HCT116 (cell line): ENCODE data around the gene CKM. TPM values are rescaled to one million over a fixed set of nuclear protein-coding genes. Genes with fewer than 3 reads are reported as not detected.

ENCODE experiments used
- ATAC-seq: fragments of 200-7000 bp; cut with Tn5 transposase; 2 replicates; pipeline ENCODE4 v1.9.1; 2020; ENCODE audit warnings: mild to moderate bottlenecking, moderate library complexity
- BruUV-seq: library from RNA; stranded (reverse); fragments of 400-500 nt; replicated peaks from 2 replicates; lab custom pipeline; 2021; lab: Mats Ljungman, UMichigan
- CTCF ChIA-PET: fragments of 300-600 bp; sonication (Branson Sonifier 250); formaldehyde crosslinking; loops from one replicate; lab custom pipeline; 2021; ENCODE audit warnings: antibody characterized with exemption; lab: Charles Lee
- POLR2A ChIA-PET: fragments of 300-600, 350-600 bp; sonication (Branson Sonifier 250); formaldehyde crosslinking; loops from one replicate; lab custom pipeline; 2021; ENCODE audit warnings: antibody characterized with exemption; lab: Charles Lee
- RAD21 ChIA-PET, 2 experiments: fragments of 300-600 bp; sonication (Branson Sonifier 250); formaldehyde crosslinking; loops; one replicate each; lab custom pipeline; 2023; ENCODE audit warnings: low total read pairs in 2 of 2; ENCODE audit not compliant: uncharacterized antibody in 2 of 2, unreplicated experiment in 2 of 2, low non-redundant PET in 1 of 2; lab: Charles Lee
- DNase-seq: peaks from one replicate; pipeline ENCODE4 v3.0.0-alpha.2; 2010; ENCODE audit warnings: low read depth, low spot score
- H2AFZ ChIP-seq: fragments of 200-600 bp; shearing (Covaris generic), sonication (generic); 2 replicates; pipeline ENCODE4 v1.6.1; 2017; ENCODE audit warnings: low read depth, mixed run types, mixed read lengths, antibody characterized with exemption, low read length; ENCODE audit not compliant: poor library complexity, severe bottlenecking
- H3K27ac ChIP-seq: 2 replicates; pipeline ENCODE4 v1.5.1; 2012; ENCODE audit warnings: low read depth, low read length
- H3K27me3 ChIP-seq: fragments of 200-600 bp; sonication (generic); 2 replicates; pipeline ENCODE4 v1.6.1; 2016; ENCODE audit warnings: mixed run types, low read length, mixed read lengths; ENCODE audit not compliant: insufficient read depth
- H3K36me3 ChIP-seq, 2 experiments: fragments of 200-500 bp in 1 of 2; fragments of 200-600 bp in 1 of 2; sonication (Bioruptor generic) in 1 of 2; sonication (generic) in 1 of 2; 2 replicates each; pipeline versions ENCODE4 v1.5.1 to v1.6.1; 2014 to 2016; ENCODE audit warnings: low read length in 2 of 2, inconsistent platforms in 1 of 2, mixed read lengths in 1 of 2, mixed run types in 1 of 2; ENCODE audit not compliant: insufficient read depth in 2 of 2, control insufficient read depth in 1 of 2
- H3K4me1 ChIP-seq, 2 experiments: fragments of 200-600 bp in 1 of 2; sonication (generic) in 1 of 2; 2 replicates each; pipeline versions ENCODE4 v1.5.1 to v1.6.1; 2012 to 2017; ENCODE audit warnings: low read length in 2 of 2, inconsistent platforms in 1 of 2, mild to moderate bottlenecking in 1 of 2, mixed read lengths in 1 of 2, mixed run types in 1 of 2, moderate library complexity in 1 of 2; ENCODE audit not compliant: insufficient read depth in 2 of 2, control insufficient read depth in 1 of 2
- H3K4me2 ChIP-seq: fragments of 200-600 bp; sonication (generic); 2 replicates; pipeline ENCODE4 v1.6.1; 2017; ENCODE audit warnings: mixed run types, low read length, mixed read lengths
- H3K4me3 ChIP-seq, 2 experiments: fragments of 200-600 bp in 1 of 2; sonication (generic) in 1 of 2; replicated peaks in 1 of 2; 2 replicates each; pipeline ENCODE4 v1.5.1; 2011 to 2016; ENCODE audit warnings: low read length in 2 of 2, control low read depth in 1 of 2, low read depth in 1 of 2, mild to moderate bottlenecking in 1 of 2, mixed read lengths in 1 of 2, mixed run types in 1 of 2
- H3K79me2 ChIP-seq: fragments of 200-600 bp; sonication (generic); 2 replicates; pipeline ENCODE4 v1.6.1; 2017; ENCODE audit warnings: mild to moderate bottlenecking, mixed run types, low read length, moderate library complexity, mixed read lengths; ENCODE audit not compliant: insufficient read depth
- H3K9ac ChIP-seq: fragments of 200-600 bp; sonication (generic); 2 replicates; pipeline ENCODE4 v1.6.1; 2016; ENCODE audit warnings: low read length, mixed read lengths
- H3K9me2 ChIP-seq: fragments of 200-600 bp; sonication (generic), shearing (Covaris generic); 2 replicates; pipeline ENCODE4 v1.6.1; 2017; ENCODE audit warnings: mixed run types, mild to moderate bottlenecking, moderate library complexity; ENCODE audit not compliant: insufficient read depth
- H3K9me3 ChIP-seq, 2 experiments: fragments of 200-500 bp in 1 of 2; fragments of 200-600 bp in 1 of 2; sonication (Bioruptor generic) in 1 of 2; sonication (generic) in 1 of 2; 2 replicates each; pipeline ENCODE4 v1.6.1; 2014 to 2017; ENCODE audit warnings: low read length in 2 of 2, mixed read lengths in 2 of 2, inconsistent platforms in 1 of 2, low read depth in 1 of 2, mild to moderate bottlenecking in 1 of 2, mixed run types in 1 of 2, moderate library complexity in 1 of 2; ENCODE audit not compliant: control insufficient read depth in 1 of 2, insufficient read depth in 1 of 2
- H4K20me1 ChIP-seq: fragments of 200-600 bp; sonication (generic), shearing (Covaris generic); 2 replicates; pipeline ENCODE4 v1.6.1; 2017; ENCODE audit warnings: mixed run types, mild to moderate bottlenecking, moderate library complexity; ENCODE audit not compliant: insufficient read depth
- CBX3 ChIP-seq: IDR thresholded peaks from 2 replicates; pipeline ENCODE4 v1.6.1; 2012; ENCODE audit warnings: low read depth
- EGR1 ChIP-seq: IDR thresholded peaks from 2 replicates; pipeline ENCODE4 v1.6.1; 2012; ENCODE audit warnings: low read depth
- ELF1 ChIP-seq: IDR thresholded peaks from 2 replicates; pipeline ENCODE4 v1.6.1; 2012; ENCODE audit warnings: low read depth, borderline replicate concordance
- EZH2 ChIP-seq: fragments of 200-600 bp; sonication (generic); IDR thresholded peaks from 2 replicates; pipeline ENCODE4 v1.6.1; 2017; ENCODE audit warnings: antibody characterized with exemption, mixed run types
- EZH2phosphoT487 ChIP-seq: fragments of 200-600 bp; IDR thresholded peaks from 2 replicates; pipeline ENCODE4 v1.6.1; 2018; ENCODE audit warnings: antibody characterized with exemption, borderline replicate concordance
- FOSL1 ChIP-seq: IDR thresholded peaks from 2 replicates; pipeline ENCODE4 v1.6.1; 2012; ENCODE audit warnings: low read depth
- JUND ChIP-seq: IDR thresholded peaks from 2 replicates; pipeline ENCODE4 v1.6.1; 2012
- POLR2A ChIP-seq: IDR thresholded peaks from 2 replicates; pipeline ENCODE4 v1.7.0; 2011; ENCODE audit warnings: borderline replicate concordance; ENCODE audit not compliant: insufficient read depth, insufficient read length; ENCODE audit errors: extremely low read depth
- POLR2AphosphoS5 ChIP-seq: IDR thresholded peaks from 2 replicates; pipeline ENCODE4 v1.6.1; 2011; ENCODE audit warnings: mild to moderate bottlenecking, low read depth, low read length, moderate library complexity
- RAD21 ChIP-seq: IDR thresholded peaks from 2 replicates; pipeline ENCODE4 v1.6.1; 2012; ENCODE audit warnings: low read depth, mild to moderate bottlenecking
- SIN3A ChIP-seq: IDR thresholded peaks from 2 replicates; pipeline ENCODE4 v1.6.1; 2012; ENCODE audit warnings: low read depth
- SP1 ChIP-seq: IDR thresholded peaks from 2 replicates; pipeline ENCODE4 v1.6.1; 2012; ENCODE audit warnings: low read depth
- SRF ChIP-seq: IDR thresholded peaks from 2 replicates; pipeline ENCODE4 v1.6.1; 2012; ENCODE audit warnings: low read depth
- TCF7L2 ChIP-seq: IDR thresholded peaks from 2 replicates; pipeline ENCODE4 v1.7.0; 2011; ENCODE audit warnings: borderline replicate concordance, inconsistent platforms; ENCODE audit not compliant: insufficient read depth, insufficient read length; ENCODE audit errors: extremely low read depth
- YY1 ChIP-seq: IDR thresholded peaks from 2 replicates; pipeline ENCODE4 v1.6.1; 2011; ENCODE audit warnings: low read length, low read depth, moderate library complexity, mild to moderate bottlenecking; ENCODE audit not compliant: insufficient replicate concordance; ENCODE audit errors: extremely low read depth
- ZFX ChIP-seq: fragments of 450-650 bp; IDR thresholded peaks from 2 replicates; pipeline ENCODE4 v1.6.1; 2017
- intact Hi-C: fragments of 100-400 bp; cut with micrococcal nuclease; formaldehyde crosslinking; loops from 2 replicates; pipeline ENCODE4 v1.10.0; 2022
- total RNA-seq: library from RNA; stranded (reverse); gene quantifications from one replicate; pipeline ENCODE4 v1.2.1, GENCODE V29; 2021; ENCODE audit not compliant: unreplicated experiment
- TF ChIP-seq, protein P1 (sequence below), 3 experiments: fragments of 200-600 bp in 1 of 3; sonication (generic) in 1 of 3; IDR thresholded peaks in 2 of 3; conservative IDR thresholded peaks in 1 of 3; 2 replicates each; pipeline ENCODE4 v1.5.1; 2012 to 2017; ENCODE audit warnings: low read depth in 2 of 3, low read length in 2 of 3, antibody characterized with exemption in 1 of 3, borderline replicate concordance in 1 of 3, control low read depth in 1 of 3, mild to moderate bottlenecking in 1 of 3, mixed read lengths in 1 of 3, mixed run types in 1 of 3, moderate library complexity in 1 of 3; ENCODE audit not compliant: insufficient read depth in 1 of 3
- TF ChIP-seq, protein P2 (sequence below): IDR thresholded peaks from 2 replicates; pipeline ENCODE4 v1.6.1; 2012; ENCODE audit warnings: low read depth

CKM gene
- total RNA-seq, 1 experiment from 2014 or later = not detected

DNA sequence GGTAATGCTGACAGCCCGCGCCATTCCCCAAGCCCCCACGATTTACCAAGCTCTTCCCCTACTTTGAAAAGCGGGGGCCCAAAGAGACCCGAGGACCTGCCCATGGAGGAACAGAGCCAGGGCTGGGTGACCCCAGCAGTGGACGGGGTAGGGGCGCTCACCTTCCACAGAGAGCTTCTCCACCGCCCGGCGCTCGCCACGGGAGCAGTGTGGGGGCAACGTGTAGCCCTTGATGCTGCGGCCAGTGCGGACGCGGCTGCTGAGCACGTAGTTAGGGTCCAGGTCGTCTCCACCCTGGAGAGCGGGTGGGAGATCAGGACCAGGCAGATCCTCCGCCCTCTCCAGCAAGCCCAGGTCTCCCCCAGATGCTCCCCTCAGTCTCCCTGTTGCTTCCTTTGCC lies 7.4 kb downstream of the CKM start:
- H3K9ac ChIP-seq = no peak overlapping the region
- ATAC-seq (no peak), DNase-seq (no peak)
- POLR2A ChIA-PET = no interaction called here
- no peaks in the 10 kb centered on the region for H3K9me2 ChIP-seq
- H3K27ac ChIP-seq = no peak overlapping the region
- intact Hi-C loops = no loop called here
- no peak overlapping the region for H3K4me3 ChIP-seq
- no peaks in the 10 kb centered on the region for H4K20me1 ChIP-seq
- H3K4me2 ChIP-seq = no peak overlapping the region
- TF ChIP-seq JUND (no peak), ELF1 (no peak), RAD21 (no peak), SP1 (no peak), SIN3A (no peak), EZH2phosphoT487 (no peak), EZH2 (no peak), ZFX (no peak), SRF (no peak), TCF7L2 (no peak), POLR2AphosphoS5 (no peak), CBX3 (no peak), FOSL1 (no peak), POLR2A (no peak), EGR1 (no peak), YY1 (no peak)
- TF ChIP-seq, protein P1, sequence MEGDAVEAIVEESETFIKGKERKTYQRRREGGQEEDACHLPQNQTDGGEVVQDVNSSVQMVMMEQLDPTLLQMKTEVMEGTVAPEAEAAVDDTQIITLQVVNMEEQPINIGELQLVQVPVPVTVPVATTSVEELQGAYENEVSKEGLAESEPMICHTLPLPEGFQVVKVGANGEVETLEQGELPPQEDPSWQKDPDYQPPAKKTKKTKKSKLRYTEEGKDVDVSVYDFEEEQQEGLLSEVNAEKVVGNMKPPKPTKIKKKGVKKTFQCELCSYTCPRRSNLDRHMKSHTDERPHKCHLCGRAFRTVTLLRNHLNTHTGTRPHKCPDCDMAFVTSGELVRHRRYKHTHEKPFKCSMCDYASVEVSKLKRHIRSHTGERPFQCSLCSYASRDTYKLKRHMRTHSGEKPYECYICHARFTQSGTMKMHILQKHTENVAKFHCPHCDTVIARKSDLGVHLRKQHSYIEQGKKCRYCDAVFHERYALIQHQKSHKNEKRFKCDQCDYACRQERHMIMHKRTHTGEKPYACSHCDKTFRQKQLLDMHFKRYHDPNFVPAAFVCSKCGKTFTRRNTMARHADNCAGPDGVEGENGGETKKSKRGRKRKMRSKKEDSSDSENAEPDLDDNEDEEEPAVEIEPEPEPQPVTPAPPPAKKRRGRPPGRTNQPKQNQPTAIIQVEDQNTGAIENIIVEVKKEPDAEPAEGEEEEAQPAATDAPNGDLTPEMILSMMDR (IDR thresholded peaks at IDR 0.05 in 2 of 3, conservative IDR thresholded peaks at IDR 0.05 in 1 of 3; ENCODE audit: borderline replicate concordance in 1 of 3, insufficient read depth in 1 of 3, low read depth in 2 of 3, low read length in 2 of 3) = no peak
- TF ChIP-seq, protein P2, sequence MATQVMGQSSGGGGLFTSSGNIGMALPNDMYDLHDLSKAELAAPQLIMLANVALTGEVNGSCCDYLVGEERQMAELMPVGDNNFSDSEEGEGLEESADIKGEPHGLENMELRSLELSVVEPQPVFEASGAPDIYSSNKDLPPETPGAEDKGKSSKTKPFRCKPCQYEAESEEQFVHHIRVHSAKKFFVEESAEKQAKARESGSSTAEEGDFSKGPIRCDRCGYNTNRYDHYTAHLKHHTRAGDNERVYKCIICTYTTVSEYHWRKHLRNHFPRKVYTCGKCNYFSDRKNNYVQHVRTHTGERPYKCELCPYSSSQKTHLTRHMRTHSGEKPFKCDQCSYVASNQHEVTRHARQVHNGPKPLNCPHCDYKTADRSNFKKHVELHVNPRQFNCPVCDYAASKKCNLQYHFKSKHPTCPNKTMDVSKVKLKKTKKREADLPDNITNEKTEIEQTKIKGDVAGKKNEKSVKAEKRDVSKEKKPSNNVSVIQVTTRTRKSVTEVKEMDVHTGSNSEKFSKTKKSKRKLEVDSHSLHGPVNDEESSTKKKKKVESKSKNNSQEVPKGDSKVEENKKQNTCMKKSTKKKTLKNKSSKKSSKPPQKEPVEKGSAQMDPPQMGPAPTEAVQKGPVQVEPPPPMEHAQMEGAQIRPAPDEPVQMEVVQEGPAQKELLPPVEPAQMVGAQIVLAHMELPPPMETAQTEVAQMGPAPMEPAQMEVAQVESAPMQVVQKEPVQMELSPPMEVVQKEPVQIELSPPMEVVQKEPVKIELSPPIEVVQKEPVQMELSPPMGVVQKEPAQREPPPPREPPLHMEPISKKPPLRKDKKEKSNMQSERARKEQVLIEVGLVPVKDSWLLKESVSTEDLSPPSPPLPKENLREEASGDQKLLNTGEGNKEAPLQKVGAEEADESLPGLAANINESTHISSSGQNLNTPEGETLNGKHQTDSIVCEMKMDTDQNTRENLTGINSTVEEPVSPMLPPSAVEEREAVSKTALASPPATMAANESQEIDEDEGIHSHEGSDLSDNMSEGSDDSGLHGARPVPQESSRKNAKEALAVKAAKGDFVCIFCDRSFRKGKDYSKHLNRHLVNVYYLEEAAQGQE = no peak
- CTCF ChIA-PET = interaction anchor here (1.2 kb wide), 1 partner anchor 11 kb away, joined by 3 read pairs; no protein-coding TSS in a partner anchor
- no TSS peak for BruUV-seq
- peaks cover 2 to 4% of the 10 kb centered on the region in 2 experiments; a peak in 3 of 4 replicates for H3K4me1 ChIP-seq
- no peaks in the 10 kb centered on the region for H3K27me3 ChIP-seq
- H2AFZ ChIP-seq = no peak overlapping the region
- H3K9me3 ChIP-seq = no peaks in the 10 kb centered on the region
- H3K36me3 ChIP-seq = no peaks in the 10 kb centered on the region
- RAD21 ChIA-PET = no interaction called here
- H3K79me2 ChIP-seq = no peaks in the 10 kb centered on the region
